T-helper 22 cell (primary cell): ENCODE measurements around the gene DMAP1.

Source experiments
- DNase-seq: peaks from one replicate; pipeline ENCODE4 v3.0.0-alpha.2; 2020; ENCODE audit warnings: low read depth

DMAP1 gene

GRCh38 chr1:44254392-44254910, 41.2 kb downstream of the DMAP1 start:
- DNase-seq, result no peak

GRCh38 chr1:44256762-44257554, 43.7 kb downstream of the DMAP1 start:
- no peak for DNase-seq

GRCh38 chr1:44259090-44259489, 45.8 kb downstream of the DMAP1 start:
- DNase-seq, result no peak

DNA sequence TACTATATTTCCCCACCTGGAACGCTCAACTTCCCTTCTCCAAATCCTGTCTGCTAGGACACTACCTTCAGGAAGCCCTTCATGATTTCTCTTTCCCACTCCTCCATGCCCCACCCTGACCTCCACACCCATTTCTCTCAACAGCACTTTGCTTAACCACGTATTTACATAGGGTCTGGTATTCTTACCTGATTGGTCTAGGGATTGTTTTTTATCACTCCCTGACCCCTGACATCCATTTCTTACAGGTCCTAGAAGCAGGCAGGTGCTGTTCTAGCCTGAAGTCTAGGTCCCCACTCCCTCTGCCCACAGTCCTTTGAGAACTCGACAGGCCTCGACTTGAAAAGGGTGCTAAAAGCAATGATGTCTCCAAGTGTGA, 47.5 kb downstream of the DMAP1 start:
- DNase-seq, result no peak

GRCh38 chr1:44261171-44261817, 48.0 kb downstream of the DMAP1 start:
- no peak for DNase-seq

DNA sequence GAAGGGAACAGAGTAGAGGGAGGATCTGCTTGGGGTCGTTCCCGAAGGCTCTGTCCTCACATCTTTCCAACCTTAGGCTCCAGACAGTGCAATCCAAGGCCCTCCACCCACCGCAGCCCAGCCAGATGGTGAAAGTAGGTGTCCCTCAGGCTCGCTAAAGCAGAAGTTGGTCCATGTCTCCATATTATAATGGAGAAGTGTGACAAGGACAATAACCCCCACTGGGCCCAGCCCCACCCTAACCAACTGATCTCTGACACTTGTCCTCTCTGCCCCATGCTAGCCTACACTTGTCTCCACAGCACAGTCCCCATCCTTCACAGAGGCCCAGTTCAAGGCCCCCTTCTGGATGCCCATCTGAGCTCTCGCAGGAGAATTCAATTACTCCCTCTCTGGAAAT, 48.7 kb downstream of the DMAP1 start:
- no peak for DNase-seq

DNA sequence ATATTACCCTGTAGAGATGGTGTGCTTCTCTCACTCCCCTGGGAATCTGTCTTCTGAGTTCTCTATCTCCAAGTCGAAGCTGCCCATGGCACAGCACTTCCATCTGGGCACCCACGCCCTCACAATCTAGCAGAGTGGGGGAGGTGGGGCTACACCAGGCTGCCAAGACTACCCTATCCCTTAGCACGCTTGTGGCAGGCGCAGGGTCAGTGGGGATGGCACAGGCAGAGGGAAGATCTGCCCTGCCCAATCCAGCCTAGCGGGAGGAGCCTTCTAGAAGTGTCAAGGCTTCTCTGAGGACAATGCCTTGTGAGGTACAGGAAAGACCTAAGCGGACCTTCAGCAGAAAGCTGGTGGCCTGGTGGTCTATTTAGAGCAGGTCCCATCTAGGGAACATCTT, 49.1 kb downstream of the DMAP1 start:
- no peak for DNase-seq

GRCh38 chr1:44262816-44263567, 49.7 kb downstream of the DMAP1 start:
- no peak for DNase-seq

GRCh38 chr1:44263568-44264450, 50.5 kb downstream of the DMAP1 start:
- DNase-seq, result no peak

DNA sequence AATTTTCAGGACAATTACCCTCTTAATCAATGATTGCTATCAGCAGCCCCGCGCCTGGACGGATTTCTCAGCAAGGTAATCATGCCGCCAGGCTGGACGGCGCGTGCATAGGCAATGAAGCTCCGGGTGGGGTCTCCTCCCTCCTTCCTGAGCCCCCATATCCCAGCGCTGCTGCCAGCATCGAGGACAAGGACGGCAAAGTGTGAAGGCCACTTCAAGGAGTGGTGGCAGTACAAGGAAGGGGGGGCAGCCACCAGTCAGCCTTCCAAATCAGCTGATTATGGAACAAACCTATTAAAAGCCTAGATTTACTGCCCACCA, 51.1 kb downstream of the DMAP1 start:
- DNase-seq, result no peak

- DNase-seq, result no peak
These were observed 52.5 kb downstream of the DMAP1 start for GRCh38 chr1:44265656-44266358.

DNA sequence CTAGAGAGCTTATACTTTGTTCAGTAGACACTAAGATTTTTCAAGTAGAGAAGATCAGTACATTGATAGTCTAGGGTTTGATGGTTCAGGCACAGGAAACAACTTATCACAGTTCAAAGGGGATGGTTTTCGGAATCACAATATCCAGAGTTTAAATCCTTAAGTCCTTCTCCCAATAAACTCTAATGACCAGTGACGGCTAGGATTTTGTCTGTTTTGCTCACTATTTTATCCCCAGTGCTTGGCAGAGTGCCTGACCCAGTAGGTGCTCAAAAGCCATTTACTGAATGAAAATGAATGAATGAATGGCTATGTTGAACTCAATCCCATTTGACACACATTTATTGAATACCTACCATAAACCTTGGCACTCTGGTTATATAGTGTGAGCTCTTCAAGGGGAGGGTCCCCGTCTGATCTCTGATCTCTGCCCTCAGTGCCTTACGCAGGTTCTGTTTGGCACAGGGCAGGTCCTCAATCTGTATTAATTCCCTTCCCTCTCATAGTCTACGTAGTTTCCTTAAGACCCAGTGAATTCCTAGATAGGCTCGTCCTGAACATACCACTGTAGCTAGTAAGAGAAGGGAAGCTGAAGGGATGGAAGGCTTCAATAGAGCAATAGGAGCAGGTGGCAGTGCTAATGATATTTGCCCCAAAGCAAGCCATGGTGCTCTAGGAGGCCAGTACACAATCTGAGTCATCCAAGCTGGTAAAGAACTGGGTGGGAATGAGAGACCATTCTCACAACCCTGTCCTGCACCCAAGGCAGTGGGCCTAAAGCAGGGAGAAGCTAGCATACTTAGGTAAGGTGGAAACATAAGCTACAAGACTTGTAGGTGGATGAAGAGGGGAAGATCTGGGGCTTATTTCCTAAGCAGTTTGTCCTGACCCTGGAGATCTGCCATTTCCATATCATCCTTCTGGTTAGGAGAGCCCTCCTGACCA, 53.4 kb downstream of the DMAP1 start:
- no peak for DNase-seq

DNA sequence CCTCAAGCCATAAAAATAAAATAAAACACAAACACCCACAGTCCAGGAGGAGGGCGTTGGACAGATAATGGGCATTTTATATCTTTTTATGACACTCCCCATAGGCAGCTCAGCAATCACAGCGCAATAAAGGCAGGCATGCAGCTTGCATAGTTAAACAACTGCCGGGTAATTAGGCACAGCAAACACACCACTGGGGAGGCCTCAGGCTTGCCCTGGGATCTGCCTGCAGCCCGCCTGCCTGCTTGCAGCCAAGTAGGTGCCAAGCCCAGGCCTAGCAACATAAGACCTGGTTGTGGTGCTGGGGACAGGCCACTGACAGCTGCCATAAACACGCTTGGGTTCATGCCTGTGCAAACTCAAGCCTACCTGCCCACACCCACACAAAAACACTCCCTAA, 54.2 kb downstream of the DMAP1 start:
- DNase-seq, result no peak

DNA sequence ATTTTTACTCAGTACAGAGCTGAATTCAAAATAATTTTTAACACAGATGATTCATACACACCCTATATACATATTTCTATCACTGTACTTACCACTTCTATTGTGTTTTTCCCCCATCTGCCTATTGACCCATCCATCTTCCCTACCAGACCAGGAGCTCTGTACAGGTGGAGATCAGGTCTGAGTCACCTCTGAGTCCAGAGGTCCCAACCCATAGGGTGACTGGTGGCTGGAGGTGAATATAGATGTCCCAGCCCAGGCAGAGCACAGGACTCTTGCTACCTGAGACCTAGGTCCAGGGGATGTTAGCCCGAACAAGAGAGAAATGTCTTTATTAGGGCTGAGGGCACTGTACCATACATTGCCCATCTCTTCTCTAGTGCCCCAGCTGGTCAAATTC, 54.8 kb downstream of the DMAP1 start:
- no peak for DNase-seq
